GM12875 (cell line): ENCODE results near the gene TRNT1.

Experiments
- H3K4me3 ChIP-seq: one replicate; pipeline ENCODE4 v1.5.1; 2011; ENCODE audit warnings: low read depth, low read length, control low read depth
- TF ChIP-seq, protein P1 (sequence below): IDR thresholded peaks from 2 replicates; pipeline ENCODE4 v1.5.1; 2011; ENCODE audit warnings: low read depth, mild to moderate bottlenecking, control low read depth, inconsistent platforms, low read length, moderate library complexity, borderline replicate concordance; ENCODE audit not compliant: insufficient read depth

TRNT1 gene

DNA sequence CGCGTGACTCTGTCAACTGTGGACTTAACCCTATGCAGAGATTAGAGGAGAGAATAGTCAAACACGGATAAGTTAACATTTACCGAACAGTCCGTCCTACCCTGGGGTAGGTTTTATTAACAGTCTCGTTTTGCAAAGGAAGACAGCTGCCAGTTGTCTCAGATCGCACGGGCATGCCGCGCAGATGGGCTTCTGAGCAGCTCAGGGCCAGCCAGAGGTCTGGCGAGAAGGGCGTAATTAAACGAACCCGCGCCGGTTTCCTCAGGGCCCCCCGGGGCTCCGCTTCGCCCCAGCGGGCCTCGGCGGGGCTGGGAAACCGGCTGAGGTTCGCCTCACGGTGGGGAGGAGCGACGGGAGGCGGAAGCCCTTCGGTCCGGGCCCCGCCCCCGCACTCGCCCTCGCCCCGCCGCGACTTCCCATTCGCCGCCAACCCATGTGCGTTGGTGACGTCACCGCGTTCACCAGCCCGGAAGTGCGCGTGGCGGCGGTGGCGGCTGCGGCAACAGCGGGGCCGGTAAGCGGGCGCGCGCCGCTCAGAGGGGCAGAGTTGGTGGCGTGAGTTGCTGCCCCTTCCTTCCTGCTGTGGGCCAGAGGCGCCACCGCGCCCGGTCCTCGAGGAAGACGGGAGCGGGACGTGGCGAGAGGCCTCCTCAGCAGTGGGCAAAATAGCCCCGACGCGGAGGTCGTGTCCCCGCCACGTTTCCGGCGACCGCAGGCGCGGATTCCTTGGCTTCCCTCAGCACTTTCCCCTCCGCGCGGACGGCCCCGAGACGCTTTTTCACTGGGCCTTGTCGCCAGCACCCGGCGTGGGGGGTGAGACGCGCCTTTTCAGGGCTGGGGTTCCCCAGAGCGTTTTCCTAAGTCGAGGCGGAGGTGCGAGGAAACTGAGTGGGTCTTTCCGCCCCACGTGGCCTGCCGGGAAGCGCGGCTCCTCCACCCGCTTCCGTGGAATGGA is at the start of gene TRNT1:
TRNT1 (plus strand) TSS at position 464 of the 955 bp plus-strand sequence. CDS start 2,101 bp downstream, outside the sequence.
- TF ChIP-seq, protein P1, sequence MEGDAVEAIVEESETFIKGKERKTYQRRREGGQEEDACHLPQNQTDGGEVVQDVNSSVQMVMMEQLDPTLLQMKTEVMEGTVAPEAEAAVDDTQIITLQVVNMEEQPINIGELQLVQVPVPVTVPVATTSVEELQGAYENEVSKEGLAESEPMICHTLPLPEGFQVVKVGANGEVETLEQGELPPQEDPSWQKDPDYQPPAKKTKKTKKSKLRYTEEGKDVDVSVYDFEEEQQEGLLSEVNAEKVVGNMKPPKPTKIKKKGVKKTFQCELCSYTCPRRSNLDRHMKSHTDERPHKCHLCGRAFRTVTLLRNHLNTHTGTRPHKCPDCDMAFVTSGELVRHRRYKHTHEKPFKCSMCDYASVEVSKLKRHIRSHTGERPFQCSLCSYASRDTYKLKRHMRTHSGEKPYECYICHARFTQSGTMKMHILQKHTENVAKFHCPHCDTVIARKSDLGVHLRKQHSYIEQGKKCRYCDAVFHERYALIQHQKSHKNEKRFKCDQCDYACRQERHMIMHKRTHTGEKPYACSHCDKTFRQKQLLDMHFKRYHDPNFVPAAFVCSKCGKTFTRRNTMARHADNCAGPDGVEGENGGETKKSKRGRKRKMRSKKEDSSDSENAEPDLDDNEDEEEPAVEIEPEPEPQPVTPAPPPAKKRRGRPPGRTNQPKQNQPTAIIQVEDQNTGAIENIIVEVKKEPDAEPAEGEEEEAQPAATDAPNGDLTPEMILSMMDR, result no peak
- peak within 1 kb of the TSS; percentile 92 for H3K4me3 ChIP-seq

DNA sequence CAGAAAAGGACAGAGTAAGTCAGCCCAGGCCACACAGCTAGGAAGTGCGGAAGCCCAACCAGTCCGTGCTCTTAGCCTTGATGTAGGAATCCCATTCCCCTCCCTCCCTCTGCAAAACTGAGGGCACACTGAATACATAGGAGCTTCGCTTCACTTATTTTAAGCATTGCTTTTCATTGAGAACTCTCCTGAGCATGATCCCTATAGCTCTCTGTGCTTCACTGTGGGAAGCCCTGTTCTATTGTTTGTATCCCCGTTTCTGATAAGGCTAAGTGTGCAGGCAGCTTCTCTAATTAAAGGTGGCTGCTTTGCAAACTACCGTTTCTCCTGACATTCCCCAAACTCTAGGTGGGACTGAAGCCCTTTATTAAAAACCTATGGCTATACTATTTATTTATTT is 46.4 kb upstream of the TRNT1 start:
- TF ChIP-seq, protein P1, result no peak
- H3K4me3 ChIP-seq, result no peak overlapping the region

DNA sequence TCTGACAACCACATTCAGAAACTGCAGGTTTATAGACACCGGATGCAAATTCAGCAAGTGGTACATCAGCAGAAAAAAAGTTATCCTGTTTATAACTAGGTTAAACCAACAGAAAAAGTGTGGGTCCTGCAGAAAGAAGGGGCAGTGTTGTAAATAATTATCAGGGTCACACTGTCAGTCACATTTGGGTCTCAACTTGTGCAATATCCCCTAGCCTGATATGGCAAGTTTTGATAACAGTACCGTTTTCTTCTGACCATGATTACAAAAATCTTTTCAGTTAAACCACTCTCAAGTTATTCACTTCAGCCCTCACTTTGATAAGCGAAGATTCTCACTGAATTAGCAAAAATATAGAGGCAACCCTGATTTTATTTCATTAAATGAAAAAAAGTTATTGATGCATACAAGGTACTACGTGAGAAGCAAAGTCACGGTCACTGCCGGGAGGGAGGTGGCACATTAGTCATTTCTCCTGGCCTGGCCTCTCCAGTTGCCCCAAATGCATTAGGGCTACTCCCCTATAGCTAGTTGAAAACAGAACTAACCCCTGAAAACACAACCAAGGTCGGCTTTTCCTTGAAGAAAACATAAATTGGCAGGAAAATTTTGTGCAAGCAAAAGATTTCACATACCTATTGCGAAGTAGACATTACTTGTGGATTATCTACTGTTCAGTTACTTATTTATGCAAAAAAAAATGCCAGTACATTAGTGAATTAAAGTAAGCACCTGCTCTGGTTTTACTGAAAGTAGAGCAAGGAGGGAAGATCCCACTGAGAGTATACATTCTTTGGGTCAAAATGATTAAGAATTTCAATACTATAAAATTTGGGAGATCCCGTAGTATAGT is 45.1 kb upstream of the TRNT1 start:
- no peak overlapping the region for H3K4me3 ChIP-seq

DNA sequence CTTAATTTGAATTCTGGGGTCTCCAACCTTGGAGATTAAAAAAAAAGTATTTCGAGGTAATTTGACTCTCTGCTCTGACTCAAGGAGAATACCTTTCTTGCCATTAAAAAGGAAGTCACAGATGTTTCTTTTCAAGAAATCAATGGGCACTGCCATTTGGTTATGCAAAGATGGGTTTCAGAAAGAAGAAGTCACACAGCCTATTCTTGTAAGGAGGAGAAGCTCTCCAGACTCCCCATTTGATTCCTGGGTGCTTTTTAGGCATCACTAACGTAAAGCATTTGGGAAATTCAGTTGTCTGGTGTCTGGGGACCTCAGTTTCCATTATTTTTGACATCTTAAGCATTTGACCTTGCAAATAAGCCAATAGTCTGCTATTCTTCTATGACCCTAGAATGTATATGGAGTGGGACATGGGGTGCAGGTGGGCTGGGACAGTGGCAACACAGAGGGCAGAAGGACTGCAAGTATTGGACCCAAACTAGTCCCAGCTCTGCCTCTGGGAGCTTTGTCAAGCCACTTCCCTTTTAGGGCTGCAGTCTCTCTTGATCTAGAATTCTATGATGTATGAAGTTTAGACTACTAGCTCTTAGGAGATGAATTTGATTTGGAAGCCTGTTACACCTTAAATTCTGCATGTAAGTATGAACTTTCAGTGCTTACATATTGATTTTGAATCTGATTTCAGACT is 44.4 kb upstream of the TRNT1 start:
- TF ChIP-seq, protein P1, result no peak
- H3K4me3 ChIP-seq, result no peak overlapping the region

More for the DNA sequence above, 45.1 kb upstream of the TRNT1 start:
- TF ChIP-seq, protein P1, result no peak

DNA sequence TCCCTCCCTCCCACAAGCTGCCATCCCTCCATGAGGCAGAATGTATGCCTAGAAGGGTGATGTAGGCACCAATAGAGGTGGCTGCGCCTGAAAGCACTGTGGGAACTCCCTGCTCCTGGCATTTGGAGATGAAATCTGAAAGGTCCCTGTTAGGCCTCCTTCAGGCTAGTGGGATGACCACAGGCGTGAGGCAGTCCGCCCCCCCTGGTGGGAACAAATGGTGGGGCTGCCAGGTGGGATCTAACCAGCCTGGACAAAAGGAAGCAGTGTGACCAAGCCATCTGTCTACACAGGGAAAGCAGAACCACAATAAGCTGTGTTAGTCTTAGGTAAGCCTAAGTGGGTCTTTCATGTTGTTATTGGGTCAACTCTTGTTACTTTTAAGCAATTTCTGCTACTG is 41.9 kb upstream of the TRNT1 start:
- H3K4me3 ChIP-seq, result no peak overlapping the region
- TF ChIP-seq, protein P1, result no peak

DNA sequence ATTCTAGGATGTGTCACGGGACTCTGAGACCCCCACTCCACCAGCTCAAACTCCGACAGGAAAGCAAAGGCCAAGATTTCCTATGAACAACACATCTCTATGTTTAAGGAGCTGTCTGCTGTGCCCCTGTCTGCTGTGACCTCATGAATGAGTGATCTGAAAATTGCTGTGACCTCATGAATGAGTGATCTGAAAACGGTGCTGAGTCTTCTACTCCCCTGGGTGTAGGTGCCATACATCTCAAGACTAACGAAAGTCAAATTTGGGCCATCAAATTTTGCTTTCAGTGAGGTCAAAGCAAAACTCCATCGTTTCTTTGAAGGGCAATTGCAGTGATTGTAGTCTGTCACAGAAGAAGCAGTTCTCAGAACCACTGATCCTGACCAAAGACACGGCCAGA is 41.0 kb upstream of the TRNT1 start:
- TF ChIP-seq, protein P1, result no peak
- H3K4me3 ChIP-seq, result no peak overlapping the region
